Measurements from ENCODE around the gene OR56B1.

Gene OR56B1

DNA sequence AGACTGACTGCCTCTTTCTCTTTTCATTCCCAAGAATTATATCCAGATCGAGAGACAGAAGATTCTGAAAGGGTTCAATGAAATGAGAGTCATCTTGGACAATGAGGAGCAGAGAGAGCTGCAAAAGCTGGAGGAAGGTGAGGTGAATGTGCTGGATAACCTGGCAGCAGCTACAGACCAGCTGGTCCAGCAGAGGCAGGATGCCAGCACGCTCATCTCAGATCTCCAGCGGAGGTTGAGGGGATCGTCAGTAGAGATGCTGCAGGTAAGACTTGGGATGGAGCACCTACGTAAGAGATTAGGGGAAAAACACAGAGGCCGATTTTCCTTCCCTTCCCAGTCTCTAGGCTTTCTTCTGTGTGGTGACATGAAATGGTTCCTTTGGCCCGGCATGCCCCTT, 38.0 kb upstream of the OR56B1 start:
- H4K20me1 ChIP-seq (ENCODE audit: insufficient read depth, low read length), result no peaks in the 10 kb centered on the region
- H3F3A ChIP-seq (ENCODE audit: insufficient read depth, low read length), result no peaks in the 10 kb centered on the region
- no peaks in the 10 kb centered on the region for H3K4me1 ChIP-seq (ENCODE audit: low read length)
- no peaks in the 10 kb centered on the region for H3K9me3 ChIP-seq (replicated peaks; ENCODE audit: insufficient read depth, low read length)
- no peaks in the 10 kb centered on the region for H3K9me2 ChIP-seq (replicated peaks; ENCODE audit: insufficient read depth, low read length)
- H3K4me2 ChIP-seq (ENCODE audit: low read depth, low read length), result no peak overlapping the region
- H3K9ac ChIP-seq (ENCODE audit: low read length), result no peak overlapping the region
- no peak overlapping the region for H2AFZ ChIP-seq (ENCODE audit: low read length)
- no peak for TF ChIP-seq EZH2phosphoT487 (IDR thresholded peaks at IDR 0.05; ENCODE audit: low read length)
- TF ChIP-seq EZH2 (optimal IDR thresholded peaks at IDR 0.05; ENCODE audit: low read depth, low read length), result no peak
- TF ChIP-seq CTCF (IDR thresholded peaks at IDR 0.05; ENCODE audit: low read length), result no peak
- H3K36me3 ChIP-seq (replicated peaks; ENCODE audit: insufficient read depth, low read length), result no peaks in the 10 kb centered on the region
- H3K79me2 ChIP-seq (ENCODE audit: low read length), result no peaks in the 10 kb centered on the region
- H3K27ac ChIP-seq (ENCODE audit: low read length), result no peak overlapping the region
- H3K4me3 ChIP-seq (ENCODE audit: low read length), result no peak overlapping the region
- H3K27me3 ChIP-seq (replicated peaks; ENCODE audit: insufficient read depth, low read length), result 0 out of 2 replicates have a peak, but pooled peaks cover 4% of the 10 kb centered on the region
- no peak for DNase-seq

GRCh38 chr11:5700421-5701054, 35.7 kb upstream of the OR56B1 start:
- Histone ChIP-seq H3K4me3 (ENCODE audit: low read length) (no peak overlapping the region), H3K27ac (ENCODE audit: low read length) (no peak overlapping the region), H3K4me1 (ENCODE audit: low read length) (no peaks in the 10 kb centered on the region)

DNA sequence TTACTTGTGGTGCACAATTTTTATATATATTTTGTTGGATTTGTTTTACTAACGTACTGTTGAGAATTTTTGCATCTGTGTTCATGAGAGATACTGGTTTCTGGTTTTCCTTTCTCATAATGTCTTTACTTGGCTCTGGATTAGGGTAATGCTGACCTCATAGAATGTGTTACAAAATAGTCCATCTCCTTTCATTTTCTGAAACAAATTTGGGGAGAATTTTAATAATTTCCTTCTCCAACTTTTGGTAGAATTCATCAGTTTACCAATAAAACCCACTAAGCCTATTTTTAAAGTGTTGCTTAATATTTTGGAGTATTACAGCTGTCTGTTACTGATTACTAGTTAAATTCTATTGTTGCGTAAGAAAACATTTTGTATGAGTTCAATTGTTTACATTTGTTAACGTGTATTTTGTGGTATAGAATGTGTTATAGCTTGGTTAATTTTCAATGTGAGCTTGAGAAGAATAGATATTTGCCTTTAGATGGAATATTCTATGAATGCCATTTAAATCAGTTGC, 35.1 kb upstream of the OR56B1 start:
- Histone ChIP-seq H3K27ac (ENCODE audit: low read length) (no peak overlapping the region), H3K4me2 (ENCODE audit: low read depth, low read length) (no peak overlapping the region), H3K27me3 (replicated peaks; ENCODE audit: insufficient read depth, low read length) (no peaks in the 10 kb centered on the region), H3K9ac (ENCODE audit: low read length) (no peak overlapping the region), H3K4me1 (ENCODE audit: low read length) (no peaks in the 10 kb centered on the region), H3K9me2 (replicated peaks; ENCODE audit: insufficient read depth, low read length) (no peaks in the 10 kb centered on the region), H3K9me3 (replicated peaks; ENCODE audit: insufficient read depth, low read length) (no peaks in the 10 kb centered on the region), H3F3A (ENCODE audit: insufficient read depth, low read length) (no peaks in the 10 kb centered on the region), H3K36me3 (replicated peaks; ENCODE audit: insufficient read depth, low read length) (no peaks in the 10 kb centered on the region), H3K79me2 (ENCODE audit: low read length) (no peaks in the 10 kb centered on the region), H3K4me3 (ENCODE audit: low read length) (no peak overlapping the region), H4K20me1 (ENCODE audit: insufficient read depth, low read length) (no peaks in the 10 kb centered on the region), H2AFZ (ENCODE audit: low read length) (no peak overlapping the region)
- DNase-seq, result no peak
- TF ChIP-seq CTCF (IDR thresholded peaks at IDR 0.05; ENCODE audit: low read length), result no peak
- TF ChIP-seq EZH2phosphoT487 (IDR thresholded peaks at IDR 0.05; ENCODE audit: low read length), result no peak
- TF ChIP-seq EZH2 (optimal IDR thresholded peaks at IDR 0.05; ENCODE audit: low read depth, low read length), result no peak

More at GRCh38 chr11:5700421-5701054, 35.7 kb upstream of the OR56B1 start:
- no peaks in the 10 kb centered on the region for H3K79me2 ChIP-seq (ENCODE audit: low read length)
- no peaks in the 10 kb centered on the region for H3K27me3 ChIP-seq (replicated peaks; ENCODE audit: insufficient read depth, low read length)
- H3K9me2 ChIP-seq (replicated peaks; ENCODE audit: insufficient read depth, low read length), result no peaks in the 10 kb centered on the region
- H3F3A ChIP-seq (ENCODE audit: insufficient read depth, low read length), result no peaks in the 10 kb centered on the region
- no peak overlapping the region for H3K4me2 ChIP-seq (ENCODE audit: low read depth, low read length)
- H3K36me3 ChIP-seq (replicated peaks; ENCODE audit: insufficient read depth, low read length), result no peaks in the 10 kb centered on the region
- no peak for DNase-seq
- no peaks in the 10 kb centered on the region for H3K9me3 ChIP-seq (replicated peaks; ENCODE audit: insufficient read depth, low read length)
- H4K20me1 ChIP-seq (ENCODE audit: insufficient read depth, low read length), result no peaks in the 10 kb centered on the region
- no peak for TF ChIP-seq CTCF (IDR thresholded peaks at IDR 0.05; ENCODE audit: low read length)
- TF ChIP-seq EZH2phosphoT487 (IDR thresholded peaks at IDR 0.05; ENCODE audit: low read length), result no peak
- no peak for TF ChIP-seq EZH2 (optimal IDR thresholded peaks at IDR 0.05; ENCODE audit: low read depth, low read length)
- no peak overlapping the region for H2AFZ ChIP-seq (ENCODE audit: low read length)
- no peak overlapping the region for H3K9ac ChIP-seq (ENCODE audit: low read length)

Measured in MM.1S (cell line).